Colonic mucosa (tissue), 4 donors: ENCODE data around the gene RNF10. TPM values are rescaled to one million over a fixed set of nuclear protein-coding genes. Genes with fewer than 3 reads are reported as not detected.
A peak's percentile ranks its signal among the peaks of the same experiment; 100 is the strongest.

Experiments used
- DNase-seq: peaks from one replicate; pipeline ENCODE4 v3.0.0-alpha.2; 2020
- H3K27ac ChIP-seq: fragments of 200-600 bp; one replicate; pipeline ENCODE4 v1.8.0; 2021
- H3K27me3 ChIP-seq: fragments of 200-600 bp; one replicate; pipeline ENCODE4 v1.8.0; 2021
- H3K36me3 ChIP-seq: fragments of 200-600 bp; one replicate; pipeline ENCODE4 v1.8.0; 2021
- H3K4me1 ChIP-seq: fragments of 200-600 bp; one replicate; pipeline ENCODE4 v1.8.0; 2021; ENCODE audit warnings: mild to moderate bottlenecking
- H3K4me3 ChIP-seq: fragments of 200-600 bp; one replicate; pipeline ENCODE4 v1.8.0; 2021
- H3K9ac ChIP-seq, 2 donors: one replicate each; pipeline ENCODE4 v1.7.0; 2013; ENCODE audit warnings: control low read depth in 2 of 2, low read depth in 2 of 2, low read length in 2 of 2
- H3K9me3 ChIP-seq: fragments of 200-600 bp; one replicate; pipeline ENCODE4 v1.8.0; 2021
- intact Hi-C: fragments of 100-400 bp; cut with DNase I; formaldehyde crosslinking; loops from one replicate; pipeline ENCODE4 v1.14.1; 2022
- total RNA-seq, 2 donors: library from RNA; stranded (reverse); fragmentation: NEBNext Ultra II Directional in 1 of 2; extraction: Animal tissue kit (Norgen Biotek cat#: 25700) in 1 of 2; gene quantifications; one replicate each; pipeline ENCODE4 v1.2.1, GENCODE V29; 2021
- TF ChIP-seq, protein P1 (sequence below): fragments of 200-600 bp; IDR thresholded peaks from one replicate; pipeline ENCODE4 v1.8.0; 2022; ENCODE audit warnings: antibody characterized with exemption, mild to moderate bottlenecking
- donor health status: healthy.
- donor health status: DM: no; HTN: no; CAD: no.
- donor health status: DM: no; HTN: no; CAD: no.

The RNF10 gene
- total RNA-seq, 2 donors from 2014 or later: 199 to 226 TPM

DNA sequence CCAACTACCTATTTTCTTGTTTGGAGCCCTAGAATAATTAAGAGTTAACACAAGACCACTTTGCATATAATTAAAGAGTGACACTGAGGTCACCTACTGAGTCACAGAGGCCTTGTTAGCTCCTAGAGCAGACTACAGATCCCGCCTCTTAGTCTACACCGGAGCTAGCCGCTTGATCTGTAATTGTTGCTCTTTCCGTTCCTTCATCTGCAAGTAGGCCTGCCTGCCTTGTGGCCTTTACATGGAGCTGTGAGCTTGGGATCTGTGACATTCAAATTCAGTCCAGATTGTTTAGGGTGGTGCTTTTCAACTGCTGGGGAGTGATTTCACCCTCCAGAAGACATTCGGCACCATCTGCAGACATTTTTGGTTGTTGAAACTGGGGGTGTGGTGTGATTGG, 43.8 kb upstream of the RNF10 start:
- H3K9me3 ChIP-seq: no peaks in the 10 kb centered on the region
- no peak for DNase-seq
- intact Hi-C loops: no loop called here
- H3K27ac ChIP-seq: no peak overlapping the region
- H3K9ac ChIP-seq: no peak overlapping the region
- no peak overlapping the region for H3K4me3 ChIP-seq
- no peaks in the 10 kb centered on the region for H3K4me1 ChIP-seq
- TF ChIP-seq, protein P1, sequence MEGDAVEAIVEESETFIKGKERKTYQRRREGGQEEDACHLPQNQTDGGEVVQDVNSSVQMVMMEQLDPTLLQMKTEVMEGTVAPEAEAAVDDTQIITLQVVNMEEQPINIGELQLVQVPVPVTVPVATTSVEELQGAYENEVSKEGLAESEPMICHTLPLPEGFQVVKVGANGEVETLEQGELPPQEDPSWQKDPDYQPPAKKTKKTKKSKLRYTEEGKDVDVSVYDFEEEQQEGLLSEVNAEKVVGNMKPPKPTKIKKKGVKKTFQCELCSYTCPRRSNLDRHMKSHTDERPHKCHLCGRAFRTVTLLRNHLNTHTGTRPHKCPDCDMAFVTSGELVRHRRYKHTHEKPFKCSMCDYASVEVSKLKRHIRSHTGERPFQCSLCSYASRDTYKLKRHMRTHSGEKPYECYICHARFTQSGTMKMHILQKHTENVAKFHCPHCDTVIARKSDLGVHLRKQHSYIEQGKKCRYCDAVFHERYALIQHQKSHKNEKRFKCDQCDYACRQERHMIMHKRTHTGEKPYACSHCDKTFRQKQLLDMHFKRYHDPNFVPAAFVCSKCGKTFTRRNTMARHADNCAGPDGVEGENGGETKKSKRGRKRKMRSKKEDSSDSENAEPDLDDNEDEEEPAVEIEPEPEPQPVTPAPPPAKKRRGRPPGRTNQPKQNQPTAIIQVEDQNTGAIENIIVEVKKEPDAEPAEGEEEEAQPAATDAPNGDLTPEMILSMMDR: no peak
- H3K27me3 ChIP-seq: no peaks in the 10 kb centered on the region
- H3K36me3 ChIP-seq: no peaks in the 10 kb centered on the region

DNA sequence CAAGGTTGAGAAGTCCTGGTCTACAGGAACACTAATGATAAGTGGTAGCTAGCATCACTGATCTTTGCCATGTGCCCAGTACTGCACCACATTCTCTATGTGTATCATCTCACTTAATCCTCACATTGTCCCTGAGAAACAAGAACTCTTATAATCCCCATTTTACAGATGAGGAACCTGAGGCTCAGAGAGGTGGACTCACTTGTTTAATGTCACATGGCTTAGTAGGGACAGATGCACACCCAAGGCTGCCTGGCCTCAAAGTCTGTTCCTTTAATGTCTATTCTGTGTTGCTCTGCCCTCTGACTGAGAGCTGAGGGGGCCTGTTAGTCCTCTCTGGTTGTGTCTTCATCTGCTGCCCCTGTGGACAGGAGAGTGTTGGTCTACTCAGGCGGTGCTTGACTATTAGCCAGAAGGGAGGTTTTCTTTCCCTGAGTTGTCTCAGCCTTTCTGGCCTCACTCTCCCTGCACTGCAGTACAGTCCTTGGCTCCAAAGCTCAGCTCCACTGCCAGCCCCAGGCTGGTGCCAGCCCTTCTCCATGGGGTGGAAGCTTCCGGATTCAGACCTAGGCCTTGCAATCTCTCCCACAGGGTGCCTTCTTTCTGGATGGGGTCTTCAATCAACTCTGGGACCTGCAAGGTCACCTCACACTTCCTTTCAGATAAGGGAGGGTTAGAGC, 43.2 kb upstream of the RNF10 start:
- Histone ChIP-seq H3K4me3 (no peak overlapping the region), H3K36me3 (no peaks in the 10 kb centered on the region), H3K9me3 (no peaks in the 10 kb centered on the region), H3K27ac (no peak overlapping the region), H3K9ac (no peak overlapping the region), H3K4me1 (no peaks in the 10 kb centered on the region), H3K27me3 (no peaks in the 10 kb centered on the region)
- intact Hi-C loops: no loop called here
- DNase-seq: no peak
- TF ChIP-seq, protein P1: no peak

DNA sequence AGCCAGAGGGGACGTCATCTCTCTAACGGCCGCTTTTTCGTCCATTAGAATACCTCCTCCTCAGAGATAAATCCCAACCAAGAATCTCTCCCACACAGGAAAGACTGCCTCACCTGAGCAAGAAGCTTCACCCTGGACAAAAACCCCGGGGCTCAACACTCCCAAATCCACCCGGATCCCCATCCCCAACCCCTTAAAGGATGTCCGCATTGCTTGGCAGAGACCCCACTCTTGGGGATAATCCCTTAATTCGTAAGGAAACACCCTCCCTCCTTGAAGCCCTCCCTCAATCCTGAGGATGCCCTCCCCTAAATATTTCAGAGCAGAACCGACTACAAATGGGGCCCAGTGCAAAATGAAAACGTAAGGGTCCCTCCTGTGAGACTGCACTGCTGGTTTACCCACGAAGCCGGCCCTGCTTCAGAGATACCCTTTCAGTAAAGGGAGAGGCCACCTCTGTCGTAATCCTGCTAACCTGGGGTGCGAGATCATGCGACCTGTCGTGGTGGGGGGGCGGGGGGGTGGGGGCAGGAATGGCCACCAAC, 38.9 kb upstream of the RNF10 start:
- peak overlapping the region; percentile 94 for H3K4me3 ChIP-seq
- intact Hi-C loops: no loop called here
- no peaks in the 10 kb centered on the region for H3K9me3 ChIP-seq
- TF ChIP-seq, protein P1: no peak
- H3K36me3 ChIP-seq: no peaks in the 10 kb centered on the region
- DNase-seq: no peak
- peak overlapping the region in 1 of 2 donors; percentile 35 for H3K9ac ChIP-seq
- no peaks in the 10 kb centered on the region for H3K4me1 ChIP-seq
- H3K27ac ChIP-seq: peak overlapping the region; percentile 89
- no peaks in the 10 kb centered on the region for H3K27me3 ChIP-seq

DNA sequence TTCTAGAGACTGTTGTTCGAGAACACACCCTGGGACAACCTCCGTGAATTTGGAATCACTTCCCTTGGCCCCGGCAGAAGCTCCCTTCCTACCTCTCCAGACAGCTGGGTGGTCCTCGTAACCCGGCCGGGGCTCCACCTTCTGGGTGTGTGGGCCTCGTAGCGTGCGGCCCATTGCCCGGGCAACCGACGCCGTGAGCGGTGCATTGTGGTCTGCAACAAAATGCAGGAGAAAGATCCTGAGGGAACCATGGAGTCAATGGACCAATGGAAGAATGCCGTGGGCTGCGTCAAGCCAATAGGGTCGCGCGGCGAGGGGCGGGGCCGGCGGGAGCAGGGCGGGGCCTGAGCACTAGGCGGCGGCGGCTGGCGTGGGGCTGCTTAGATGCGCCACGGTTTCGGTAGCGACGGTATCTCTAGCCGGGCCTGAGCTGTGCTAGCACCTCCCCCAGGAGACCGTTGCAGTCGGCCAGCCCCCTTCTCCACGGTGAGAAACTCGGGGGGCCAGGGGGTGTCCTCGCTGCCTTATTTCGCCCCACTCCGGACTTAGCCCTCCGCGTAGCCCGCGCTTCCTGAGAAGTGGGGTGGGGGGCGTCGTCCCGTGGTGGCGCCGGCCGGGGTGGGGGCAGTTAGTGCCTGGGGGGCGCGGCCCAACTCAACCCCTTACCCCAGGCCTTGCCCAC, 38.3 kb upstream of the RNF10 start, which contains the start of gene DYNLL1:
Gene DYNLL1 (plus strand): TSS at position 383 of the 682 bp plus-strand sequence. CDS start 309 bp downstream, outside the sequence.
- intact Hi-C loops: no loop called here
- no peaks in the 10 kb centered on the region for H3K4me1 ChIP-seq
- no peaks in the 10 kb centered on the region for H3K9me3 ChIP-seq
- no peaks in the 10 kb centered on the region for H3K36me3 ChIP-seq
- TF ChIP-seq, protein P1: no peak
- H3K4me3 ChIP-seq: peak within 1 kb of the TSS; percentile 94
- peak; percentile 98 for DNase-seq
- H3K27me3 ChIP-seq: no peaks in the 10 kb centered on the region
- H3K27ac ChIP-seq: peak within 1 kb of the TSS; percentile 89
- H3K9ac ChIP-seq: peak within 1 kb of the TSS; percentile 84 to 86

DNA sequence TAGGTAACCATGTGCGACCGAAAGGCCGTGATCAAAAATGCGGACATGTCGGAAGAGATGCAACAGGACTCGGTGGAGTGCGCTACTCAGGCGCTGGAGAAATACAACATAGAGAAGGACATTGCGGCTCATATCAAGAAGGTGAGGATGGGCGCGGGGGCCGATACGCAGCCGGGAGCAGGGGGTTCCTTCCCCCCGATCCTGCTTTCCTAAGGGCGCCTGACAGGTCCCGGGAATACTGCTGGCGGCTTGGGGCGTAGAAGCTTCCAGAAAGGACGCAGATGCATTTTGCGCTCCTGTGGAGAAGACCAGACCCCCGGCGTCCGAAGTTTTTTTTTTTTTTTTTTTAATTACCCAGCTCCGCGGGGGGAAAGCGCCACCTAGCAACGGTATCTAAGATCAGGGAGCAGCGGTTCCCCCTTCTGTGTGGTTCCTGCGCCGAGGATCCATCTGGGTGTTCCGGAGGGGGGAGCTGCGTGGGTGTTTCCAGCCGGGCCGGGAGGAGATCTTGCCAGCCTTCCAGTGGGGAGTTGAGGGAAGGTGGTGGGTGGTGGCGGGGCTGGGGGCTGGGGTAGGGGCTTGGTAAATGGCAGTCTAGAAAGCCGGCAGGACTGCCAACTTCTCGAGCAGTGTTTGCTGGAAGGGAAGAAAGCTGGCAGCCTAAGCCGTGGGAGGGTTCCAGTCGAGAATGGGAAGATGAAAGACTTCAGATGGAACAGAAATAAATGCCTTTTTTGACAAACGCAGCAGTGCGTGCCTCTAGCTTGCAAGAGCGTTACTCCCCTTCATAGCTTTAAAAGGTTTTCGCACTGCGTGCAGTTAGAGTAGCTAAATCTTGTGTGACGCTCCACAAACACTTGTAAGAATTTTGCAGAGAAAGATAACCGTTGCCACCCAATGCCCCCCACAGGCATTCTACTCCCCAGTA, 37.5 kb upstream of the RNF10 start:
- peak; percentile 73 for DNase-seq
- H3K9ac ChIP-seq: peak overlapping the region; percentile 84 to 86
- H3K27me3 ChIP-seq: no peaks in the 10 kb centered on the region
- H3K27ac ChIP-seq: peak overlapping the region; percentile 89
- H3K36me3 ChIP-seq: no peaks in the 10 kb centered on the region
- H3K4me1 ChIP-seq: no peaks in the 10 kb centered on the region
- TF ChIP-seq, protein P1: no peak
- peak overlapping the region; percentile 94 for H3K4me3 ChIP-seq
- no peaks in the 10 kb centered on the region for H3K9me3 ChIP-seq
- intact Hi-C loops: no loop called here
